CD4-positive, CD25-positive, alpha-beta regulatory T cell (primary cell): ENCODE results near the gene MYO1A. TPM values are rescaled to one million over a fixed set of nuclear protein-coding genes. Genes with fewer than 3 reads are reported as not detected.
A peak's percentile ranks its signal among the peaks of the same experiment; 100 is the strongest.

Experiments
- ATAC-seq, 2 donors: fragments of 150-1000 bp; cut with Tn5 transposase; one replicate each; pipeline ENCODE4 v1.10.0; 2021; ENCODE audit warnings: low read depth in 2 of 2, moderate number of reproducible peaks in 2 of 2, moderate library complexity in 1 of 2
- DNase-seq, 3 donors: peaks; one replicate each; pipeline versions ENCODE4 v3.0.0 to v3.0.0-alpha.2; 2012 to 2022; ENCODE audit warnings: mixed read lengths in 1 of 3
- H3K27ac ChIP-seq: one replicate; pipeline ENCODE4 v1.7.0; 2013; ENCODE audit warnings: mild to moderate bottlenecking, low read length; ENCODE audit not compliant: insufficient read depth, poor library complexity, severe bottlenecking
- H3K27me3 ChIP-seq: one replicate; pipeline ENCODE4 v1.7.0; 2013; ENCODE audit warnings: low read length; ENCODE audit not compliant: control insufficient read depth, insufficient read depth
- H3K36me3 ChIP-seq: one replicate; pipeline ENCODE4 v1.7.0; 2013; ENCODE audit warnings: mild to moderate bottlenecking, low read length, moderate library complexity; ENCODE audit not compliant: control insufficient read depth, insufficient read depth
- H3K4me1 ChIP-seq: 2 replicates; pipeline ENCODE4 v1.7.0; 2013; ENCODE audit warnings: mild to moderate bottlenecking, low read length; ENCODE audit not compliant: insufficient read depth, control insufficient read depth, poor library complexity, severe bottlenecking
- H3K4me3 ChIP-seq: one replicate; pipeline ENCODE4 v1.7.0; 2013; ENCODE audit warnings: low read depth, mild to moderate bottlenecking, low read length, moderate library complexity
- H3K9me3 ChIP-seq, 2 experiments: 1 replicate in 1 of 2; 2 replicates in 1 of 2; pipeline ENCODE4 v1.7.0; 2013; ENCODE audit warnings: low read length in 2 of 2, mild to moderate bottlenecking in 1 of 2, moderate library complexity in 1 of 2; ENCODE audit not compliant: control insufficient read depth in 2 of 2
- H3K27ac Mint-ChIP-seq, 3 donors: one replicate each; pipeline ENCODE4 v1.8.0; 2020 to 2022; ENCODE audit warnings: mild to moderate bottlenecking in 3 of 3, mixed read lengths in 3 of 3, moderate library complexity in 2 of 3
- H3K27me3 Mint-ChIP-seq: one replicate; pipeline ENCODE4 v1.8.0; 2022; ENCODE audit warnings: mild to moderate bottlenecking, mixed read lengths
- H3K36me3 Mint-ChIP-seq: one replicate; pipeline ENCODE4 v1.8.0; 2020; ENCODE audit warnings: mixed read lengths
- H3K4me1 Mint-ChIP-seq, 4 donors: one replicate each; pipeline ENCODE4 v1.8.0; 2020 to 2022; ENCODE audit warnings: mixed read lengths in 4 of 4, mild to moderate bottlenecking in 1 of 4
- H3K4me3 Mint-ChIP-seq, 4 donors: one replicate each; pipeline ENCODE4 v1.8.0; 2020 to 2022; ENCODE audit warnings: mild to moderate bottlenecking in 4 of 4, mixed read lengths in 4 of 4, moderate library complexity in 3 of 4
- H3K9me3 Mint-ChIP-seq, 7 donors: one replicate each; pipeline ENCODE4 v1.8.0; 2020 to 2022; ENCODE audit warnings: mixed read lengths in 7 of 7, mild to moderate bottlenecking in 3 of 7, moderate library complexity in 2 of 7
- polyA plus RNA-seq, 4 donors: library from polyadenylated mRNA; unstranded; fragments of 300-500 nt; fragmentation: Illumina TruSeq; gene quantifications; one replicate each; pipeline ENCODE4 v1.2.3, GENCODE V29; 2021
- total RNA-seq: library from RNA; stranded (reverse); gene quantifications from one replicate; pipeline ENCODE4 v1.2.3, GENCODE V29; 2022

Gene MYO1A
- total and polyA plus RNA-seq, 5 donors from 2014 or later: 0.32 to 0.38 TPM; not detected in 3

DNA sequence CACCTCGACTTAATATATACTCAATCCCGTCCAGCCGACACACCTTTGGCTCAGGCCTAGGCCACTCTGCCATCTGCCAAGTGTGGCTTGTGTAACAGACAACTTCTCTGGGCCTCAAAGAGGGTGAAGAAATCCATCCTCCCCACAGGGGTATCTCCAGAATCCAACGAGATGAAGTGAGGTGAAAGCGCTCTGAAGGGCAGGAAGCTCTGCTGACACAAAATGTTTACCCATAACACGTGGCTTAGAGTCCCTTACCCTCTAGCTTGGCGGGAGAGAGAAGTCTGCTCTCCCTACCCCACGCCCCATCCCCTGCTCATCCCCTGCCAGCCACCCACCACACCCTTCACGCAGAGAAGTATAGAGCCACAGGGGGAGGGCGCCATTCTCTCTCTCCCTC is 56.6 kb downstream of the MYO1A start:
- DNase-seq (no peak), ATAC-seq (no peak)
- Histone ChIP-seq H3K36me3 (peaks cover 3% of the 10 kb centered on the region), H3K27ac (no peak overlapping the region), H3K9me3 (no peaks in the 10 kb centered on the region), H3K27me3 (peaks cover 4% of the 10 kb centered on the region), H3K4me3 (no peak overlapping the region), H3K4me1 (no peaks in the 10 kb centered on the region)
- Mint-ChIP-seq H3K4me1 (peaks cover 4 to 15% (median 8%) of the 10 kb centered on the region in 4 donors), H3K9me3 (no peaks in the 10 kb centered on the region), H3K36me3 (peaks cover 22% of the 10 kb centered on the region), H3K27ac (no peak overlapping the region), H3K27me3 (peaks cover 9% of the 10 kb centered on the region), H3K4me3 (no peak overlapping the region)

DNA sequence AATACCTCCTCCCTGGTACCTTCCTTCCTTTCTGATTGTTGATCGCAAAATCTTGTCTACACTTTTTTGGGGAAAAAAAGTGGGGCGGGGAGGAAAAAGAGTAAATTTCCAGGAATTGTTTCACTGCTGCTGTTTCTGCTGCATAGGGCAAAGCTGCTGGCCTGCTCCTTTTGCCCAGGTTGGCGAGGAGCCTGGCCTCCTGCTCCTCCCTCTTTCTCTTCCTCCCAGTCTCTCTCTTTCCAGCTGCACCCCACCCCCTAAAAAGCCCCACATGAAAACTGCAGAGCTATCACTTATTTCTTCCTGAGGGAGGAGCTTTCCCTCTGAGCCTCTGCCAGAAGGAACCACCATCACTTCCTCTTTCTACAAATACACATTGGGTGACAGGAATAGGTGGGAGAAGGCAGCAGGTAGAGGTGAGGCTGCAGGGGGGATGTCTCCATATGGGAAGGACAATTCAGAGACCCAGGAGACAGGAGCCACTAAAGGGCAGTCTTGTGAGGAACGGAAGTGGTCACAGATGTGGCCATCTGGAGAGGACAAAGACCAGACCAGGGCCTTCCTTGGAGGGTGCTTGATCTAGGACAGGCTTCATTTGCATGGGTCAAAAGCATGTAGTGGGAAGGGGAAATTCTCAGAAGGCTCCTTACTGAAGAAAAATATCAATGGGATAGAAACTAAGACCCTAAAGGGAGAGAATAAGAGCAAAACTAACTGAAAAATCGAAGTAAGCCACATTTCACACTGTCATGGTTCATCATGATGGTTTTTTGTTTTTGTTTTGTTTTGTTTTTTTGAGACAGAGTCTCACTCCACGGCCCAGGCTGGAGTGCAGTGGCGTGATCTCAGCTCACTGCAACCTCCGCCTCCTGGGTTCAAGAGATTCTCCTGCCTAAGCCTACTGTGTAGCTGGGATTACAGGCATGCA is 58.3 kb downstream of the MYO1A start:
- no peak overlapping the region for H3K4me3 ChIP-seq
- no peaks in the 10 kb centered on the region for H3K4me1 ChIP-seq
- peaks cover 4 to 15% (median 8%) of the 10 kb centered on the region in 4 donors for H3K4me1 Mint-ChIP-seq
- no peak overlapping the region for H3K27ac ChIP-seq
- H3K27ac Mint-ChIP-seq: no peak overlapping the region
- ATAC-seq (no peak), DNase-seq (no peak)
- no peaks in the 10 kb centered on the region for H3K9me3 ChIP-seq
- peaks cover 0 to 1% (median 0%) of the 10 kb centered on the region in 7 donors for H3K9me3 Mint-ChIP-seq
- H3K27me3 Mint-ChIP-seq: peaks cover 9% of the 10 kb centered on the region
- peaks cover 4% of the 10 kb centered on the region for H3K27me3 ChIP-seq
- H3K36me3 ChIP-seq: no peaks in the 10 kb centered on the region
- no peak overlapping the region for H3K4me3 Mint-ChIP-seq
- peaks cover 16% of the 10 kb centered on the region for H3K36me3 Mint-ChIP-seq

DNA sequence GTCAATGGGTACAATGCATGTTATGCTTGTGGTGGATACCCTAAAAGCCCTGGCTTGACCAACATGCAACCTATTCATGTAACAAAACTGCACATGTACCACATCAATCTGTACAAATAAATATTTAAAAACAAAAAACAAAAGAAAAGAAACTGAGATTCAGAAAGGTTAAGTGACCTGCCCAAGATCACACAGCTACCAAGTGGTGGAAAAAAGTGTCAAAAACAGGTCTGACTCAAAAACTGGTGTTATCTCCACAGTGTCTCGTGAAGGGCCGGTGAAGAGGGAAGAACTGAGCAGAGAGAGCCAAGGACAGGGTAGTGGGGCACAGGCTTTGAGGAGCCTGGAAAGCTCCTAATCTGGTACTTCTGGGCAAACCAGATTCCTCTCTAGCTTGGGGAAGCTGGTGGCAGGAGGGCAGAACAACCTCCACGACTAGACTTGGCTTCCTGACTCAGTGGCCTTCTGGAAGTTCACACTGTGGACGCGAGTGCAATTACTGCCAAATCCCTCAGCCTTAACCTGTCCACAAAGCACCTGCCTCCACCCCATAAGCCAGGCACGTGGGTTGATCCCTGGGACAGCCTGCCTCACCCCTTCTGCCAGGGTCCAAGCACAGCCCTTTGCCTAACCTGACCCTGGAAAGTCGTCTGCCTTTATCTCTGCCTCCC is 59.1 kb downstream of the MYO1A start:
- Mint-ChIP-seq H3K27ac (peak overlapping the region in 1 of 3 donors; percentile 8), H3K4me1 (peaks cover 4 to 15% (median 8%) of the 10 kb centered on the region in 4 donors), H3K9me3 (peaks cover 0 to 1% (median 0%) of the 10 kb centered on the region in 7 donors), H3K4me3 (no peak overlapping the region), H3K27me3 (peaks cover 9% of the 10 kb centered on the region), H3K36me3 (peaks cover 8% of the 10 kb centered on the region)
- no peaks in the 10 kb centered on the region for H3K9me3 ChIP-seq
- H3K27ac ChIP-seq: no peak overlapping the region
- no peak overlapping the region for H3K4me3 ChIP-seq
- no peaks in the 10 kb centered on the region for H3K36me3 ChIP-seq
- H3K4me1 ChIP-seq: no peaks in the 10 kb centered on the region
- no peak for DNase-seq
- H3K27me3 ChIP-seq: peaks cover 4% of the 10 kb centered on the region
- ATAC-seq: no peak

DNA sequence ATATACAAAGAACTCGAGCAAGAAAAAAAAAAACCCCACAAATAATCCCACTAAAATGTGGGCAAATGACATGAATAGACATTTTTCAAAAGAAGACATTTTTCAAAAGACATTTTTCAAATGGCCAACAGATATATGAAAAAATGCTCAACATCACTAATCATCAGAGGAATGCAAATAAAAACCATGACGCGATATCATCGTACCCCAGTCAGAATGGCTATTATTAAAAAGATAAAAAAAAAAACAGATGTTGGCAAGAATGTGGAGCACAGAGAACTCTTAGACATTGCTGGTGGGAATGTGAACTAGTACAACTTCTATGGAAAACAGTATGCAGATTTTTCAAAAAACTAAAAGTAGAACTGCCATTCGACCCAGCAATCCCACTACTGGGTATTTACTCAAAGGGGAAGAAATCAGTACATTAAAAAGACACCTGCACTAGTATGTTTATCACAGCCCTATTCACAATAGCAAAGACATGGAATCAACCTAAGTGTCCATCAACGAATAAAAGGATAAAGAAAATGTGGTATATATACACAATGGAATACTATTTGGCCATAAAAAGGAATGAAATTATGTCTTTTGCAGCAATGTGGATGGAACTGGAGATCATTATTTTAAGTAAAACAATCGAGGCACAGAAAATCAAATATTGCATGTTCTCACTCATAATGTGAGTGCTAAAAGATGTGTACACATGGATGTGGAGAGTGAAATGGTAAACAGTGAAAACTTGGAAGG is 59.9 kb downstream of the MYO1A start:
- Histone ChIP-seq H3K4me1 (no peaks in the 10 kb centered on the region), H3K4me3 (no peak overlapping the region), H3K27ac (no peak overlapping the region), H3K9me3 (no peaks in the 10 kb centered on the region), H3K27me3 (peaks cover 4% of the 10 kb centered on the region), H3K36me3 (no peaks in the 10 kb centered on the region)
- Mint-ChIP-seq H3K27me3 (peaks cover 9% of the 10 kb centered on the region), H3K36me3 (peaks cover 7% of the 10 kb centered on the region), H3K9me3 (peaks cover 0 to 1% (median 0%) of the 10 kb centered on the region in 7 donors), H3K27ac (peak overlapping the region in 1 of 3 donors; percentile 52), H3K4me3 (no peak overlapping the region), H3K4me1 (peaks cover 4 to 15% (median 8%) of the 10 kb centered on the region in 4 donors)
- ATAC-seq: no peak
- no peak for DNase-seq

GRCh38 chr12:56988207-56988739 is 61.7 kb downstream of the MYO1A start:
- no peak overlapping the region for H3K4me3 ChIP-seq
- Mint-ChIP-seq H3K4me3 (no peak overlapping the region), H3K9me3 (peaks cover 0 to 1% (median 0%) of the 10 kb centered on the region in 7 donors), H3K36me3 (peaks cover 7% of the 10 kb centered on the region), H3K27ac (no peak overlapping the region), H3K4me1 (peaks cover 4 to 15% (median 8%) of the 10 kb centered on the region in 4 donors), H3K27me3 (peaks cover 9% of the 10 kb centered on the region)
- H3K9me3 ChIP-seq: no peaks in the 10 kb centered on the region
- no peak for DNase-seq
- no peaks in the 10 kb centered on the region for H3K36me3 ChIP-seq
- no peak overlapping the region for H3K27ac ChIP-seq
- no peaks in the 10 kb centered on the region for H3K4me1 ChIP-seq
- no peak for ATAC-seq
- H3K27me3 ChIP-seq: peaks cover 4% of the 10 kb centered on the region

DNA sequence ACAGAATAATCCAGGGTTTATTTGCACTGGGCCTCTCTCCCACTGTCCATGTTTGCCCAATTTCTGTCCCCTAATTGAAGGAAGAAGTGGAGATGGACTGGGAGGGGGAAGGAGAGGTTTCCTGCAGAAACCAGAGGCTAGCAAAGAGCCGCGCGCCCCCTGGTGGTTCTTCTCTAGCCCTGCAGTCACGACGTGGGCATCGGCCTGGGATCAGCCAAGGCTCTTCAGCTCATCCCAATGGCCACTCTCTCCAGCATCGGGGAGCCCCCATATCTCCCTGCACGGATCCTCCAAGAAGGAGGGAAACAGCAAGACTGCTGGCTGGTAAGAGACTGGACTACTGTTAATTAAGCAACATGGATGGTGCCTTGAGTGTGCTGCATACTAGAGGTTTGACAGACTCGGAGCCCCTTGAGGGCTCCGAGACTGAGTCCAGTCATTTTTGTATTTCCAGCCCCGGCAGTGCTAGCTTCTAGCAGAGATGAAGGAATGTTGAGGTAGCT is 62.3 kb downstream of the MYO1A start:
- Histone ChIP-seq H3K27ac (no peak overlapping the region), H3K27me3 (peaks cover 4% of the 10 kb centered on the region), H3K4me1 (no peaks in the 10 kb centered on the region), H3K9me3 (no peaks in the 10 kb centered on the region), H3K36me3 (no peaks in the 10 kb centered on the region), H3K4me3 (no peak overlapping the region)
- Mint-ChIP-seq H3K27ac (no peak overlapping the region), H3K4me3 (peak overlapping the region in 2 of 4 donors; percentile 34 to 53), H3K9me3 (peaks cover 0 to 1% (median 0%) of the 10 kb centered on the region in 7 donors), H3K27me3 (peaks cover 9% of the 10 kb centered on the region), H3K36me3 (peaks cover 3% of the 10 kb centered on the region), H3K4me1 (peaks cover 0 to 9% (median 8%) of the 10 kb centered on the region in 4 donors)
- DNase-seq (peak; percentile 52 to 69 (median 64)), ATAC-seq (peak; percentile 64 to 70)

- no peak overlapping the region for H3K27ac Mint-ChIP-seq
- H3K9me3 ChIP-seq: no peaks in the 10 kb centered on the region
- peak overlapping the region in 1 of 4 donors; percentile 53 for H3K4me3 Mint-ChIP-seq
Measured at GRCh38 chr12:56987011-56987410, 62.9 kb downstream of the MYO1A start.

More at GRCh38 chr12:56987011-56987410, 62.9 kb downstream of the MYO1A start:
- Histone ChIP-seq H3K36me3 (no peaks in the 10 kb centered on the region), H3K4me1 (no peaks in the 10 kb centered on the region), H3K4me3 (no peak overlapping the region), H3K27ac (no peak overlapping the region), H3K27me3 (peaks cover 4% of the 10 kb centered on the region)
- H3K36me3 Mint-ChIP-seq: peaks cover 3% of the 10 kb centered on the region
- DNase-seq: no peak
- no peak for ATAC-seq
- H3K9me3 Mint-ChIP-seq: peaks cover 0 to 1% (median 0%) of the 10 kb centered on the region in 7 donors
- peaks cover 9% of the 10 kb centered on the region for H3K27me3 Mint-ChIP-seq
- peaks cover 0 to 9% (median 8%) of the 10 kb centered on the region in 4 donors for H3K4me1 Mint-ChIP-seq
